Activated naive CD4-positive, alpha-beta T cell treated with anti-CD3 and anti-CD28 coated beads for 36 hours (primary cell): ENCODE measurements around the gene LAMC1. TPM values are rescaled to one million over a fixed set of nuclear protein-coding genes. Genes with fewer than 3 reads are reported as not detected.
"Not testable (repeated sequence)": the region's sequence is repeated elsewhere in the genome, so short reads cannot be mapped to it uniquely, and the experiment has no call there.

Experiments used
- CTCF ChIA-PET: fragments of 350-600 bp; sonication (Branson Sonifier 250); formaldehyde crosslinking; loops from one replicate; lab custom pipeline; 2021; ENCODE audit warnings: antibody characterized with exemption; lab: Charles Lee
- DNase-seq: peaks from one replicate; pipeline ENCODE4 v3.0.0-alpha.2; 2020
- H3K27ac Mint-ChIP-seq: one replicate; pipeline ENCODE4 v1.8.0; 2021; ENCODE audit warnings: mild to moderate bottlenecking, mixed read lengths
- H3K27me3 Mint-ChIP-seq: one replicate; pipeline ENCODE4 v1.8.0; 2021; ENCODE audit warnings: low read depth, mixed read lengths
- H3K36me3 Mint-ChIP-seq: one replicate; pipeline ENCODE4 v1.8.0; 2021; ENCODE audit warnings: low read depth, mixed read lengths
- H3K4me1 Mint-ChIP-seq: one replicate; pipeline ENCODE4 v1.8.0; 2021; ENCODE audit warnings: low read depth, mixed read lengths
- H3K4me3 Mint-ChIP-seq: one replicate; pipeline ENCODE4 v1.8.0; 2021; ENCODE audit warnings: mild to moderate bottlenecking, moderate library complexity, mixed read lengths
- H3K9me3 Mint-ChIP-seq: one replicate; pipeline ENCODE4 v1.8.0; 2021; ENCODE audit warnings: mixed read lengths
- intact Hi-C: fragments of 100-400 bp; cut with micrococcal nuclease; formaldehyde crosslinking; loops from one replicate; pipeline ENCODE4 v1.15.1; 2023
- total RNA-seq, 2 experiments: library from RNA; stranded (reverse); gene quantifications; one replicate each; pipeline ENCODE4 v1.2.3, GENCODE V29; 2021

Gene LAMC1
- total RNA-seq, 2 experiments from 2014 or later = 0.10 TPM; not detected in 1

GRCh38 chr1:183058851-183059502 is 35.8 kb downstream of the LAMC1 start:
- H3K27me3 Mint-ChIP-seq = peaks cover 10% of the 10 kb centered on the region
- CTCF ChIA-PET = no interaction called here

GRCh38 chr1:183061194-183061593 is 38.0 kb downstream of the LAMC1 start:
- no peak for DNase-seq
- Mint-ChIP-seq H3K27me3 (peaks cover 8% of the 10 kb centered on the region), H3K4me3 (no peak overlapping the region), H3K27ac (no peak overlapping the region), H3K4me1 (no peaks in the 10 kb centered on the region), H3K9me3 (no peaks in the 10 kb centered on the region), H3K36me3 (no peaks in the 10 kb centered on the region)
- intact Hi-C loops = no loop called here
- CTCF ChIA-PET = no interaction called here

More at GRCh38 chr1:183058851-183059502, 35.8 kb downstream of the LAMC1 start:
- H3K27ac Mint-ChIP-seq = no peak overlapping the region
- no peaks in the 10 kb centered on the region for H3K9me3 Mint-ChIP-seq
- intact Hi-C loops = no loop called here
- no peaks in the 10 kb centered on the region for H3K36me3 Mint-ChIP-seq
- no peaks in the 10 kb centered on the region for H3K4me1 Mint-ChIP-seq
- no peak overlapping the region for H3K4me3 Mint-ChIP-seq
- no peak for DNase-seq

- CTCF ChIA-PET = interaction anchor here (0.5 to 1.1 kb wide), 2 partner anchors 93 to 165 kb away, joined by 3 read pairs; no protein-coding TSS in a partner anchor
- H3K27me3 Mint-ChIP-seq = peaks cover 3% of the 10 kb centered on the region
These were observed 40.1 kb downstream of the LAMC1 start for GRCh38 chr1:183063349-183063748.

GRCh38 chr1:183065168-183065706 is 42.0 kb downstream of the LAMC1 start:
- H3K27me3 Mint-ChIP-seq = peaks cover 6% of the 10 kb centered on the region
- DNase-seq = no peak
- no peak overlapping the region for H3K4me3 Mint-ChIP-seq
- peaks cover 3% of the 10 kb centered on the region for H3K9me3 Mint-ChIP-seq
- intact Hi-C loops = no loop called here
- no peak overlapping the region for H3K27ac Mint-ChIP-seq
- CTCF ChIA-PET = no interaction called here
- no peaks in the 10 kb centered on the region for H3K4me1 Mint-ChIP-seq
- H3K36me3 Mint-ChIP-seq = no peaks in the 10 kb centered on the region

More at GRCh38 chr1:183063349-183063748, 40.1 kb downstream of the LAMC1 start:
- H3K36me3 Mint-ChIP-seq = no peaks in the 10 kb centered on the region
- no peak overlapping the region for H3K27ac Mint-ChIP-seq
- no peaks in the 10 kb centered on the region for H3K4me1 Mint-ChIP-seq
- H3K4me3 Mint-ChIP-seq = no peak overlapping the region
- DNase-seq = no peak
- intact Hi-C loops = no loop called here
- peaks cover 3% of the 10 kb centered on the region for H3K9me3 Mint-ChIP-seq

GRCh38 chr1:183066432-183066831 is 43.2 kb downstream of the LAMC1 start:
- H3K4me1 Mint-ChIP-seq, H3K4me3 Mint-ChIP-seq, DNase-seq, H3K36me3 Mint-ChIP-seq, intact Hi-C loops, H3K9me3 Mint-ChIP-seq, CTCF ChIA-PET, H3K27ac Mint-ChIP-seq, H3K27me3 Mint-ChIP-seq: not testable (repeated sequence)

- Mint-ChIP-seq H3K4me1 (no peaks in the 10 kb centered on the region), H3K9me3 (peaks cover 3% of the 10 kb centered on the region), H3K4me3 (no peak overlapping the region), H3K36me3 (no peaks in the 10 kb centered on the region), H3K27me3 (peaks cover 11% of the 10 kb centered on the region), H3K27ac (no peak overlapping the region)
- CTCF ChIA-PET = no interaction called here
- DNase-seq = no peak
- intact Hi-C loops = no loop called here
These were observed 46.5 kb downstream of the LAMC1 start for GRCh38 chr1:183069562-183070216.

- Mint-ChIP-seq H3K4me1 (no peaks in the 10 kb centered on the region), H3K36me3 (no peaks in the 10 kb centered on the region), H3K27me3 (peaks cover 11% of the 10 kb centered on the region), H3K27ac (no peak overlapping the region), H3K9me3 (peaks cover 3% of the 10 kb centered on the region), H3K4me3 (no peak overlapping the region)
- intact Hi-C loops = no loop called here
- no peak for DNase-seq
- CTCF ChIA-PET = no interaction called here
These were observed 47.2 kb downstream of the LAMC1 start for GRCh38 chr1:183070234-183070922.

GRCh38 chr1:183070923-183071618 is 47.9 kb downstream of the LAMC1 start:
- H3K4me1 Mint-ChIP-seq = no peaks in the 10 kb centered on the region
- CTCF ChIA-PET = interaction anchor here (0.6 to 0.9 kb wide), 2 partner anchors 9 to 86 kb away, joined by 4 to 6 read pairs; no protein-coding TSS in a partner anchor
- no peaks in the 10 kb centered on the region for H3K36me3 Mint-ChIP-seq
- no peak for DNase-seq
- no peak overlapping the region for H3K27ac Mint-ChIP-seq
- no peak overlapping the region for H3K4me3 Mint-ChIP-seq
- intact Hi-C loops = no loop called here
- peaks cover 11% of the 10 kb centered on the region for H3K27me3 Mint-ChIP-seq
- H3K9me3 Mint-ChIP-seq = peaks cover 3% of the 10 kb centered on the region

GRCh38 chr1:183072595-183072994 is 49.4 kb downstream of the LAMC1 start:
- H3K27ac Mint-ChIP-seq, CTCF ChIA-PET, H3K27me3 Mint-ChIP-seq, intact Hi-C loops, H3K4me3 Mint-ChIP-seq, H3K9me3 Mint-ChIP-seq, H3K36me3 Mint-ChIP-seq, DNase-seq, H3K4me1 Mint-ChIP-seq: not testable (repeated sequence)

- no peak for DNase-seq
- H3K36me3 Mint-ChIP-seq = no peaks in the 10 kb centered on the region
- intact Hi-C loops = no loop called here
- H3K27ac Mint-ChIP-seq = no peak overlapping the region
- H3K27me3 Mint-ChIP-seq = peaks cover 9% of the 10 kb centered on the region
- no peak overlapping the region for H3K4me3 Mint-ChIP-seq
- no peaks in the 10 kb centered on the region for H3K9me3 Mint-ChIP-seq
- no peaks in the 10 kb centered on the region for H3K4me1 Mint-ChIP-seq
- CTCF ChIA-PET = no interaction called here
These were observed 50.1 kb downstream of the LAMC1 start for GRCh38 chr1:183073320-183073719.

- intact Hi-C loops = no loop called here
- Mint-ChIP-seq H3K27ac (no peak overlapping the region), H3K4me1 (no peaks in the 10 kb centered on the region), H3K9me3 (no peaks in the 10 kb centered on the region), H3K36me3 (no peaks in the 10 kb centered on the region), H3K27me3 (peaks cover 9% of the 10 kb centered on the region), H3K4me3 (no peak overlapping the region)
- CTCF ChIA-PET = no interaction called here
- DNase-seq = no peak
These were observed 51.0 kb downstream of the LAMC1 start for GRCh38 chr1:183074215-183074614.

GRCh38 chr1:183075861-183076260 is 52.6 kb downstream of the LAMC1 start:
- intact Hi-C loops = no loop called here
- no peak for DNase-seq
- Mint-ChIP-seq H3K27me3 (peaks cover 8% of the 10 kb centered on the region), H3K9me3 (no peaks in the 10 kb centered on the region), H3K36me3 (no peaks in the 10 kb centered on the region), H3K27ac (no peak overlapping the region), H3K4me3 (no peak overlapping the region), H3K4me1 (no peaks in the 10 kb centered on the region)
- CTCF ChIA-PET = no interaction called here
